Stomach (tissue), 9 donors: Measurements from ENCODE around the gene TMEM115. TPM values are rescaled to one million over a fixed set of nuclear protein-coding genes. Genes with fewer than 3 reads are reported as not detected.

ENCODE experiments used
- DNase-seq, 2 donors: peaks; one replicate each; pipeline versions ENCODE4 v3.0.0 to v3.0.0-alpha.2; 2013 to 2019
- H3K27ac ChIP-seq, 5 donors: fragments of 200-600 bp in 4 of 5; sonication (generic) in 4 of 5; one replicate each; pipeline ENCODE4 v1.5.1; 2013 to 2019; ENCODE audit warnings: mild to moderate bottlenecking in 1 of 5, moderate library complexity in 1 of 5
- H3K27me3 ChIP-seq, 3 donors: fragments of 200-600 bp; sonication (generic); one replicate each; pipeline ENCODE4 v1.5.1; 2017 to 2019; ENCODE audit warnings: mixed run types in 1 of 3
- H3K36me3 ChIP-seq, 4 donors: fragments of 200-600 bp; sonication (generic); 1 replicate in 3 of 4; 2 replicates in 1 of 4; pipeline ENCODE4 v1.5.1; 2016 to 2019
- H3K4me1 ChIP-seq, 4 donors: fragments of 200-600 bp; sonication (generic); one replicate each; pipeline ENCODE4 v1.5.1; 2016 to 2019
- H3K4me3 ChIP-seq, 4 donors: fragments of 200-600 bp; sonication (generic) in 3 of 4; one replicate each; pipeline ENCODE4 v1.5.1; 2016 to 2019; ENCODE audit warnings: mild to moderate bottlenecking in 1 of 4
- H3K9me3 ChIP-seq, 4 donors: fragments of 200-600 bp; sonication (generic); one replicate each; pipeline ENCODE4 v1.5.1; 2016 to 2019
- CTCF ChIP-seq, 7 experiments: fragments of 450-650 bp in 4 of 7; fragments of 200-600 bp in 3 of 7; sonication (generic) in 3 of 7; IDR thresholded peaks; one replicate each; pipeline ENCODE4 v1.5.1; 2016 to 2019; ENCODE audit warnings: antibody characterized with exemption in 7 of 7, control low read depth in 2 of 7, mild to moderate bottlenecking in 1 of 7
- EP300 ChIP-seq: sonication (generic); formaldehyde crosslinking; IDR thresholded peaks from one replicate; pipeline ENCODE4 v1.6.1; 2017; ENCODE audit warnings: antibody characterized with exemption
- POLR2A ChIP-seq, 4 donors: fragments of 450-650 bp; IDR thresholded peaks; one replicate each; pipeline ENCODE4 v1.6.1; 2016; ENCODE audit warnings: antibody characterized with exemption in 4 of 4, control low read depth in 2 of 4, mild to moderate bottlenecking in 1 of 4, moderate library complexity in 1 of 4
- POLR2AphosphoS5 ChIP-seq, 3 donors: sonication (generic); formaldehyde crosslinking; IDR thresholded peaks; one replicate each; pipeline ENCODE4 v1.6.1; 2016; ENCODE audit warnings: antibody characterized with exemption in 3 of 3
- WGBS, 5 donors: extraction: QIAGEN DNeasy Blood & Tissue Kit in 3 of 5; methylation state at CpG; one replicate each; pipeline versions ENCODE4 v1.1.5 to v1.1.7; 2013 to 2018; 5-methylcytosine and 5-hydroxymethylcytosine counted together
- intact Hi-C: fragments of 100-400 bp; cut with DNase I; formaldehyde crosslinking; loops from one replicate; pipeline ENCODE4 v1.15.1; 2023; ENCODE audit warnings: low total_unique reads
- polyA plus RNA-seq, 3 donors: library from polyadenylated mRNA; stranded (reverse); fragments of 200-250 nt; gene quantifications; one replicate each; pipeline ENCODE4 v1.2.3, GENCODE V29; 2013
- total RNA-seq, 5 donors: library from RNA; depleted of rRNA; stranded (reverse); fragments of >200 nt; gene quantifications; one replicate each; pipeline versions ENCODE4 v1.1.0 to v1.2.3, GENCODE V29; 2014 to 2016
- donor health status: healthy with polysubstance abuse.
- donor health status: Bipolar disorder and iron deficiency.
- donor health status: healthy.

Gene TMEM115
- total and polyA plus RNA-seq, 8 donors = 14.6 to 128 (median 27.4) TPM

- Histone ChIP-seq H3K27me3 (no peaks in the 10 kb centered on the region), H3K9me3 (no peaks in the 10 kb centered on the region), H3K4me3 (peak overlapping the region; percentile 59 to 77 (median 70)), H3K4me1 (peaks cover 40 to 91% (median 76%) of the 10 kb centered on the region in 4 donors), H3K27ac (peak overlapping the region; percentile 90 to 97 (median 92)), H3K36me3 (peaks cover 41 to 57% (median 52%) of the 10 kb centered on the region in 4 donors)
- no peak for DNase-seq
- intact Hi-C loops = no loop called here
- no peak for TF ChIP-seq EP300
- no peak for TF ChIP-seq POLR2AphosphoS5 (IDR thresholded peaks at IDR 0.05)
- TF ChIP-seq POLR2A (IDR thresholded peaks at IDR 0.05) = no peak
- TF ChIP-seq CTCF (IDR thresholded peaks at IDR 0.05) = no peak
- WGBS, 5 donors = 20 to 46% (median 23%) methylated on average over 11 of the region's 11 CpGs
These were observed 8.0 kb downstream of the TMEM115 start for GRCh38 chr3:50351323-50351697.

GRCh38 chr3:50350527-50351322 lies 8.6 kb downstream of the TMEM115 start, which contains the start of the genes CYB561D2 and NPRL2:
Gene CYB561D2, plus strand, starts transcription at chr3:50350862. Its CDS starts 572 bp downstream, at chr3:50351434.
Gene NPRL2, minus strand, starts transcription at chr3:50350775. Its CDS starts 123 bp downstream, at chr3:50350652.
- H3K36me3 ChIP-seq = peaks cover 38 to 52% (median 46%) of the 10 kb centered on the region in 4 donors

GRCh38 chr3:50350213-50350526 lies 9.2 kb downstream of the TMEM115 start:
- intact Hi-C loops = no loop called here
- no peaks in the 10 kb centered on the region for H3K9me3 ChIP-seq
- DNase-seq = no peak
- peaks cover 38 to 91% (median 76%) of the 10 kb centered on the region in 4 donors for H3K4me1 ChIP-seq
- peaks cover 33 to 46% (median 40%) of the 10 kb centered on the region in 4 donors for H3K36me3 ChIP-seq
- peak overlapping the region; percentile 59 to 77 (median 70) for H3K4me3 ChIP-seq
- H3K27me3 ChIP-seq = no peaks in the 10 kb centered on the region
- 2 to 9% (median 3%) methylated on average over 7 of the region's 7 CpGs for WGBS, 5 donors
- peak overlapping the region; percentile 90 to 97 (median 92) for H3K27ac ChIP-seq
- TF ChIP-seq POLR2A (IDR thresholded peaks at IDR 0.05) (no peak), POLR2AphosphoS5 (IDR thresholded peaks at IDR 0.05) (no peak), CTCF (IDR thresholded peaks at IDR 0.05) (no peak)

More at GRCh38 chr3:50350527-50351322, 8.6 kb downstream of the TMEM115 start, which contains the start of the genes CYB561D2 and NPRL2:
- Histone ChIP-seq H3K4me1 (peaks cover 38 to 91% (median 76%) of the 10 kb centered on the region in 4 donors), H3K9me3 (no peaks in the 10 kb centered on the region), H3K4me3 (peak within 1 kb of the TSS; percentile 59 to 77 (median 70)), H3K27me3 (no peaks in the 10 kb centered on the region), H3K27ac (peak within 1 kb of the TSS; percentile 90 to 97 (median 92))
- 0 to 1% (median 1%) methylated on average over 26 to 64 of the region's 64 CpGs for WGBS, 5 donors
- no peak for TF ChIP-seq EP300
- peak in 1 of 7 experiments; percentile 6 for TF ChIP-seq CTCF (IDR thresholded peaks at IDR 0.05)
- TF ChIP-seq POLR2AphosphoS5 (IDR thresholded peaks at IDR 0.05) = peak; percentile 61 to 97 (median 97)
- peak in 2 of 4 donors; percentile 65 to 76 for TF ChIP-seq POLR2A (IDR thresholded peaks at IDR 0.05)
- peak; percentile 98 for DNase-seq
- intact Hi-C loops = no loop called here

- H3K27me3 ChIP-seq = no peaks in the 10 kb centered on the region
- H3K4me1 ChIP-seq = peaks cover 35 to 72% (median 62%) of the 10 kb centered on the region in 4 donors
- intact Hi-C loops = no loop called here
- 17 to 26% (median 25%) methylated on average over 12 to 14 of the region's 14 CpGs for WGBS, 5 donors
- peak overlapping the region in 4 of 5 donors; percentile 17 to 60 (median 31) for H3K27ac ChIP-seq
- peaks cover 12 to 20% (median 15%) of the 10 kb centered on the region in 4 donors for H3K36me3 ChIP-seq
- TF ChIP-seq POLR2AphosphoS5 (IDR thresholded peaks at IDR 0.05) (peak in 1 of 3 donors; percentile 8), POLR2A (IDR thresholded peaks at IDR 0.05) (no peak), CTCF (IDR thresholded peaks at IDR 0.05) (peak in 5 of 7 experiments; percentile 29 to 56 (median 48))
- H3K4me3 ChIP-seq = no peak overlapping the region
- H3K9me3 ChIP-seq = no peaks in the 10 kb centered on the region
- peak; percentile 77 to 93 for DNase-seq
These were observed 12.0 kb downstream of the TMEM115 start for GRCh38 chr3:50347187-50347813.
